Posterior cingulate gyrus (tissue), 11 donors: ENCODE measurements around the gene CD74.

ENCODE experiments used
- DNase-seq, 10 donors: peaks; one replicate each; pipeline versions ENCODE4 v3.0.0 to v3.0.0-alpha.2; 2020 to 2021; ENCODE audit warnings: mixed read lengths in 3 of 10
- intact Hi-C: fragments of 100-400 bp; cut with DNase I; formaldehyde crosslinking; loops from one replicate; pipeline ENCODE4 v1.15.1; 2023

The CD74 gene

DNA sequence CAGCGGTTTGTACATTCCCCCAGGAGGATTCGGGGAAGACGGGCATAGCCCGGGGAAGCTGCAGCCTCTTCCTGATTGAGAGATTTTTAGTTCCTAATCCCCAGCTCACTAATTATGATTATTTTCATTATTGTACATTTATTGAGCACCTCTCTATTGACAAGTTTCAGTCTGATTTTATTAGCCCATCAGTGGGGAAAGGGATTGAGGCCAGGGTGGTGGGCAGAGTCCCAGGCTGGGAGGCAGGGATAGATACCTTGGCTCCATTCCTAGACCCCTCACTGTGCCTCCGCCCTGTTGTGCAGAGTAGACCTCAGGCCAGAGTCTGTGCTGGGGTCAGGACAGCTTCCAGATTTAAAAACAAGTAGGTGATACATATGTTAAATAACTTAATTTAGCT is 28.0 kb downstream of the CD74 start:
- intact Hi-C loops = no loop called here
- peak in 2 of 10 donors; percentile 30 to 59 for DNase-seq

DNA sequence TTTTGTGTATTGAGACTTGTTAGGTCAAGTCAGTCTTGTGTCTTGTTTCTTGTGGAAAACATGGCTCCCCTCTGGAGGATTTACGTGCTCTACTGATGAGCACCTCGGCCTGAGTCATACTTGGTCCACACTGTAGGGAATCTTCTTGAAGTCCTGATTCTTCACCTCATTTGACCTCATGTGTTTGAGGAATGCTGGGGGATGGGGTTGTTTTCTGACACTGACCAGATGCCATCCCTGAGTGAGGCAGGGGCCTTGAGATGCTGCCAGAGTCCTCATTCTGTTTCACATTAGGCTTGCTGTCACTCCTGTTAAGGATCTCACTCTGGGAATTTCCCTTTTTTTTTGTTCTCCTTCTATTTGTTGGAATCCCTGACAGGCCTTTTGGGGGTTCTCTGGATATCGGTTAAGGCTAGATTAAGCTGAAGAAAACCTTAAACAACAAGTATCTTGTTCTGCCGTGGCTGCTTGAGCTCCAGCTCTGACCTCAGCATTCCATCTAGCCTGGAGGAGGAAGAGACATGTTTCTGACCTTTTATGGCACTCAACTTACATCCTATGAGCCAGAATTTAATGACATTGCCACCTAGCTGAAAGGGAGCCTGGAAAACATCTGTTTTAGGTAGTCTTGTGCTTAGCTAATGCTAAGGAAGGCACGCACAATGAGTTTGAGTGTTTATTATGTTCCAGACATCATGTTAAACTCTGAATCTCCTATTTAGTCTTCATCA is 34.6 kb downstream of the CD74 start:
- DNase-seq = no peak
- intact Hi-C loops = no loop called here

DNA sequence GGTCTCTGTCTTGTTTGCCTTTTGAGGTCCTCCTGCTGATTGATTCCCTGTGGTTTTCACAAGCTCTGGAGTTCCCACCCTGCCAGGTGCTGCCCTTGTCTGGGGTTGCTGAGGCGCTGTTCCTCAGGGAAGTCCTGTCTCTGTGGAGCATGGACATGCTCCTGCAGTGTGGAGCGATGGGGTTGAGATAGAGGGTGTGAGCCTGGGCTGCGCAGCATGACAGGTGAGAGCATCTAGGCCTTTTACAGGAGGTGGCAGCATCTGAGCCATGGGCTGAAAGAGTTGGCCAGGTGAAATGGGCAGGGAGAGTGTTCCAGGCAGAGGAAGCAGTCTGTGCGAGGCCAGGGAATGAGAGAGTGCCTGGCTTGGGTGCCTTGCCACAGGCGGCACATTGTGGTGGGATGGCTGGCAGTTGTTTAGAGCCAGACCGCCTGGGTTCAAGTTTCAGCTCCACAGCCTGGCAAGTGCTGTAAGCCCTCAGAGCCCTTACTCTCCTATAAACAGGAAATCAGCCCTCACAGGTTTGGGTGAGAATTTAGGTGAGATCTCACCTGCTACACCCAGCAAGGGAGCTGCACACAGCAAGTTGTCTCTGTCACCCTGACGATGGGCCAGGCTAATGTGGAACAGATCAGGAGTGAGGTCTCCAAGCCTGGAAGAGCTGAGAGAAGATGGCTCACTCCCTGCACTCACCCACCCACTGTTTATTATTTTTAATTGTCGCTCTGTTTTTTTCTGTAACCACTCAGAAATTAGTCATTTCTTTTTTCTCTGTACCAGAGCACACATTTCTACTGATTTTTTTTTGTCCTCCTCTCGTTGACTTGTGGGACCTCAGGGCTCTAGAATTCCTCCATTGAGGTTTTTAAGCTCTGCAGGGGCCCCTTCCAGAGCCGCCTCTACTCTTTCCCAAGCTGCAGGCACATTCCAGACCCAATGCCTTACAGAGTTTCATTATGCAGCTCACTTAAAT is 35.6 kb downstream of the CD74 start:
- no peak for DNase-seq
- intact Hi-C loops = no loop called here

DNA sequence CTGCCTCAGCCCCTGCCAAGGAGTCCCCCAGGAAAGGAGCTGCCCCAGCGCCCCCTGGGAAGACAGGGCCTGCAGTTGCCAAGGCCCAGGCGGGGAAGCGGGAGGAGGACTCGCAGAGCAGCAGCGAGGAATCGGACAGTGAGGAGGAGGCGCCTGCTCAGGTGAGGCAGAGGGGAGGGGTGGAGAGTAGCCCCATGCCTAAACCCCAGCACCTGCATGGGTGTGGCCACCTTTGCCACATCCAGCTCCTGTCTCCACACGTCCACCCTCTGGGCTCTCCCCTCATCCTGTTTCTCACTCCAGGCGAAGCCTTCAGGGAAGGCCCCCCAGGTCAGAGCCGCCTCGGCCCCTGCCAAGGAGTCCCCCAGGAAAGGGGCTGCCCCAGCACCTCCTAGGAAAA is 38.1 kb downstream of the CD74 start:
- intact Hi-C loops = no loop called here
- peak in 1 of 10 donors; percentile 78 for DNase-seq

DNA sequence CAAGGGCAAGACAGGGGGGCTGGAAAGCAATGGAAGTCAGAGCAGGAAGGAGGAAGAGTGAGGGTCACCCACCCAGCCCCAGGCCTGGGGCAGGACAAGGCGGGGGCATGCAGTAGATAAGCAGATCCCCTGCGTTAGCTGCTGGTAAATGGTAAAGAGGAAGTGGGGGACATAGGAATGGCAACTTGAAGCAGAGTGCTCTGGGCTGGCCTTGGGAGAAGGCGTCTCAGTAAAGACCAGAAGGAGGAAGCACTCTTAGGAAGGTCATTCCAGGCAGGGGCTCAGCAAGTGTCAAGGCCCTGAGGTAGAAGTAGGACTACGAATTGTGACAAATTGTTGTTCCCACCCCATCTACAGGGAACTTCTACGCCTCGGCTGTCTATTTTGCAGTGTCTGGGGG is 40.1 kb downstream of the CD74 start:
- intact Hi-C loops = no loop called here
- DNase-seq = peak in 1 of 10 donors; percentile 36

DNA sequence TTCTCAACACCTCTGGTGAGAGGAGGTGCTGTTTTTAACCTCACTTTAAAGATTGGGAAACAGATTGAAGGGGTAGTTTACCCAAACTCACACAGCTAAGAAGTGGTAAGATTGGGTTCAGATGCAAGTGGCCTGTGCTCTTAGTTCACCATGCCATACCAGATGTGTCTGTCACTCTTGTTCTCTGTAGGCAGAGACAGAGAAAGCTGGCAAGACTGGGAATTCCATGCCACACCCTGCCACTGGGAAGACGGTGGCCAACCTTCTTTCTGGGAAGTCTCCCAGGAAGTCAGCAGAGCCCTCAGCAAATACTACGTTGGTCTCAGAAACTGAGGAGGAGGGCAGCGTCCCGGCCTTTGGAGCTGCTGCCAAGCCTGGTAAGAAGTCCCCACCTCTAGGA is 44.2 kb downstream of the CD74 start:
- no peak for DNase-seq
- intact Hi-C loops = no loop called here

DNA sequence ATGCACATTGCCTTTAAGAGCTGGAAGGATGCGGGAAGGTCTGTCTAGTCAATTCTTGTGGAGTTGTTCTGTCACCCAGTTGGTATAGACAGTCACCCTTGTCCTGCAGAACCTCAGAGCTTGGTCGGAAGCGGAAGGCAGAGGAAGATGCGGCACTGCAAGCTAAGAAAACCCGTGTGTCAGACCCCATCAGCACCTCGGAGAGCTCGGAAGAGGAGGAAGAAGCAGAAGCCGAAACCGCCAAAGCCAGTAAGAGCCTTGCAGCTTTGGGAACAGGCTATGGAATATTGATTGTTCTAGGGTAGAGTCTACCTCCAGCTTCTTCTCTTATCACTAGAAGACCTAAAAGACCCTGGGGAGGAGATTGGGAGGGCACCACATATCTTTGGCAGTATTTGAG is 48.7 kb downstream of the CD74 start:
- DNase-seq = peak in 1 of 10 donors; percentile 22
- intact Hi-C loops = no loop called here

DNA sequence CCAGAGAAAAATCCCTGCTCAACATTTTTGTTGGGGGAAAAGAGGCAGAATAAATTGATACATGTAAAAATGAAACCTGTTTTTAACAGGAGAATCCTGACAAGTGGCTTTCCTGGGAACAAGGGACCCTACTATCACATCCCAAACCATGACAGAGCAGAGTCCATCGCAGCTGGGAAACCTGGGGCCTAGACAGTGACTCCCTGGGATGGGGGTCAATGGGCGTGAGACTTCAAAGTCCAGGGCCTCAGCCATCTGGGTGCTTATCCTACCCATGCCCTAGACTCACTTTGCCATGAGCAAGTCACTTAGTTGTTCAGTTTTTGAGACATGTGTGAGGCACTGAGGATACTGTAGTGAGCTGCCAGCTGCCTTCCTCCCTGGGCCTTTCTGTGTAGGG is 49.5 kb downstream of the CD74 start:
- intact Hi-C loops = no loop called here
- peak in 1 of 10 donors; percentile 5 for DNase-seq

DNA sequence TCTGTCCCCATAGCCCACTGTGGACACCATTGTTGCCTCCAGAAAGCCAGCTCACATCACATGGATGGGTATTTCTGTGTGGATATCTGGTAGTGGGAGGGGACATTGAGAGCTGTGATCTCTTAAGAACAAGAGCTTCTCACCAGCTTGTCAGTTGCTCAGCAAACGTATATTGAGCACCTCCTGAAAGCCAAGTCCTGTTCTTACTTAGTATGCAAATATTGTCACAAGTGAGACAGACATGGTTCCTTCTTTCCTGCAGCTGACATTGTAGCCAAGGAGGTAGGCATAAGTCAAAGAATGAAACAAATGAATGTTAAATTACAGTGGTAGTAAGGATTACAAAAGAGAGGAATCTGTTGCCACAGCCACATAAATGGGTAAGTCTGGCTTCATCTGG is 51.4 kb downstream of the CD74 start:
- DNase-seq = no peak
- intact Hi-C loops = no loop called here

DNA sequence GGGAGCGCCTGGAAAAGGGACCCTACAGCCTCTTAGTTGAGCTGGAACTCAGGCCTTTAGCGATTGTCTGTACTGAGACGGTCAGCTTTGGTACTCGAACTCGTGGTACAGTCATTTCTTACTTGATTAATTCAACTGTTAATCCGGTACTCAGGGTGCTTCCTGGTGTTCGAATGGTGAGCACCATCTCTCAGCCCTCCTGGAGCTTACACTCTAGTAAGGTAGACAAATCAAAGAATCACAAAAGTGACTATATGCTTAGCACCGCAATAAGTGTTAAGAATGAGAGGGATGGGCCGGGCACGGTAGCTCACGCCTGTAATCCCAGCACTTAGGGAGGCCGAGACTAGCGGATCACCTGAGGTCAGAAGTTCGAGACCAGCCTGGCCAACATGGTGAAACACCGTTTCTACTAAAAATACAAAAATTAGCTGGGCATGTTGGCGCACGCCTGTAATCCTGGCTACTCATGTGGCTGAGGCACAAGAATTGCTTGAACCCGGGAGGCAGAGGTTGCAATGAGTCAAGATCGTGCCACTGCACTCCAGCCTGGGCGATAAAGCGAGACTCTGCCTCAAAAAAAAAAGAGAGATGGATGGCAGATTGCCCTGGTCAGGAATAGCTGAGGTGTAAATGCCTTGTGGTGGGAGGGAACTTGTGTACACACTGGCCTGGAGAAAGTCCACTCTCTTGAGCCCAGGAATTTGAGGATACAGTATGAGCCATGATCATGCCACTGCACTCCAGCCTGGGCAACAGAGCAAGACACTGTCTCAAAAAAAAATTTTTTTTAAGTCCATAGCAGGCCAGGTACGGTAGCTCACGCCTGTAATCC is 54.2 kb downstream of the CD74 start:
- intact Hi-C loops = loop anchor here (5.0 kb wide), 1 partner anchor 79 kb away; no protein-coding TSS in a partner anchor

DNA sequence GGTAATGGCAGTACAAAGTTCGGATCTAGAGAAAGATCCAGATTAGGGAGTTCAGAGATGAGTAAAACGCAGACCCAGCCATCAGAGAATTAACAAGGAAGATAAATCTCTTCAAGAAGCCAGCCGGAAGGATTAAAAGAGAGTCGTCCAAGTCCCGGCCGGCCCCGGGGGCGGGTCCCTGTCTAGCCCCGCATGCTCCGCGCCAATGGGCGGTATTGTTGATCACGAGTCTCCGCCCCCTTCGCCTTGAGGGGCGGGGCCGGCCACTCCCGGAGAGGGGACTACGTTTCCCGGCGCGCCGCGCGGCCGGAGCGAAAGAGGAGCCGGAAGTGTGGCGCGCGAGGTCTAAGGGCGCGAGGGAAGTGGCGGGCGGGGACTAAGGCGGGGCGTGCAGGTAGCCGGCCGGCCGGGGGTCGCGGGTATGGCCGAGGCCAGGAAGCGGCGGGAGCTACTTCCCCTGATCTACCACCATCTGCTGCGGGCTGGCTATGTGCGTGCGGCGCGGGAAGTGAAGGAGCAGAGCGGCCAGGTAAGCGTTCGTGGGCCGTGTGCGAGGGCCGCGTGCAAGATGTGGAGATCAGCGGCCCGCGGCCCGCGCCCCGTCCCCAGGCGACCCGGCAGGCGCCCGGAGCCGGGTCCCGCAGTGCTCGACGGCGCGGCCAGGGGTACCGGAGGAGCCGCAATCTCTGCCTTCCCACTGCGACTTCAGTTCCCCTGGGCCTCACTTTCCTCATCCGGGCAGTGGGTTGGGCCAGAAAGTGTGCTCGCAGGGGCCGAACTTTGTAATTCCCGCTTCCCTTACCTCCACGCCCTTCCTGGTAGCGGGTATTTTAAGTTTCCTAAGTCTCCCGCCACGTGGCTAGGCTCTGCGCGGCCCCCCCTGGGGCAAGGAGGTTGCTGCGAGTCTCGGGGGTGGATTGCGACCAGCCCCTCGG is 55.1 kb downstream of the CD74 start, which contains the start of gene TCOF1:
TSS of gene TCOF1 (plus strand) at position 372 of the 935 bp plus-strand sequence. CDS start at position 422, 50 bp downstream.
- DNase-seq = peak; percentile 94 to 100 (median 98)
- intact Hi-C loops = loop anchor here (5.0 kb wide), 1 partner anchor 80 kb away; no protein-coding TSS in a partner anchor

More for the DNA sequence above, 54.2 kb downstream of the CD74 start:
- DNase-seq = peak in 1 of 10 donors; percentile 43

DNA sequence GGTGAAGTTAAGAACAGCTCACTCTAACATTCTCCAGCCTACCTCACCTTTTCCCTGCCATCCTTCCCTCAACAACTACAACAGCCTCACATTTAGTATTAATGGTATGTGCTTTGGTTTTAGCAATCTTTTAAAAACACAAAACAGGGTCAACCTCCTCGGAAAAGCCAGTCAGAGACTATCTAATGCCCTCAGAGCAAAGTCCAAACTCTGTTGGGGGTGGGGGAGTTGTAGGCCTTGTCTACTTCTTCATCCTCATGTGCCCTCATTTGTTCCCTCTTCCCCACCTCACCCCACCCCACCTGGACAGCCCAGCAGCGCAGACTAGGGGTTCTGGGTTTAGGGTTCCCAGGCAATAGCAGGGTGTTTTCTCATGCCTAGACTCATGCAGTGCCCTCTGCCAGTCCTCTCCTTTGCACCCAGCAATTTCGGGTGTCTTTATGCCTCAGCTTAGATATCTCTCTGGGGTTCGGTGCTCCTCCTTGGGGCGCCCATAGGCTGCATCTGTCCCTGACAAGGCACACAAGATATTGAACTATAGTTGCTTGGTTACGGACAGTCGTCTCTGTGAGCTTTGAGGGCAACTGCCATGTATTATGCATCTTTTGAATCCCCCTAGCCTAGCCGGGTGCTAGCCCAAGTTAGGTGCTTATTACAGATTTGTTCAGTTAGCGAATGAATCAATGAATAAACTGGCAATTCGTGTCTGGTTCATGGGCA is 56.0 kb downstream of the CD74 start:
- intact Hi-C loops = loop anchor here (5.0 kb wide), 1 partner anchor 81 kb away; no protein-coding TSS in a partner anchor
- DNase-seq = peak in 1 of 10 donors; percentile 39

DNA sequence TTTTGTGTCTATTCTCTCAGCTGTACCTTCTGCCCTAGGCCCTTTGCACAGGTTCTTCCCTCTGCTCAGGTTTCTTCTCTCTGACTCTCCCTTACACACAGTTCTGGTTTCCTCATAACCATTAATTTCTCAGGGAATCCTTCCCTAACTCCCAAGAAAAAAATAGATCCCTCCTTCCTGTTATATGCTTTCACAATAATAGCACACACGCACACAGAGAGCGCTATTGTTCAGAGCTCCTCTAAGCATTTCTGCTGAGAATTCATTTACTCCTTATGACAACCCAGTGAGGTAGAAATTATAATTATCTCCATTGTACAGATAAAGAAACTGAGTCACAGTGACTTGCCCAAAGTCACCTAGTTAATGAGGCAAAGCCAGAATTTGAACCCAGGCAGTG is 56.9 kb downstream of the CD74 start:
- no peak for DNase-seq
- intact Hi-C loops = loop anchor here (5.0 kb wide), 1 partner anchor 82 kb away; no protein-coding TSS in a partner anchor

DNA sequence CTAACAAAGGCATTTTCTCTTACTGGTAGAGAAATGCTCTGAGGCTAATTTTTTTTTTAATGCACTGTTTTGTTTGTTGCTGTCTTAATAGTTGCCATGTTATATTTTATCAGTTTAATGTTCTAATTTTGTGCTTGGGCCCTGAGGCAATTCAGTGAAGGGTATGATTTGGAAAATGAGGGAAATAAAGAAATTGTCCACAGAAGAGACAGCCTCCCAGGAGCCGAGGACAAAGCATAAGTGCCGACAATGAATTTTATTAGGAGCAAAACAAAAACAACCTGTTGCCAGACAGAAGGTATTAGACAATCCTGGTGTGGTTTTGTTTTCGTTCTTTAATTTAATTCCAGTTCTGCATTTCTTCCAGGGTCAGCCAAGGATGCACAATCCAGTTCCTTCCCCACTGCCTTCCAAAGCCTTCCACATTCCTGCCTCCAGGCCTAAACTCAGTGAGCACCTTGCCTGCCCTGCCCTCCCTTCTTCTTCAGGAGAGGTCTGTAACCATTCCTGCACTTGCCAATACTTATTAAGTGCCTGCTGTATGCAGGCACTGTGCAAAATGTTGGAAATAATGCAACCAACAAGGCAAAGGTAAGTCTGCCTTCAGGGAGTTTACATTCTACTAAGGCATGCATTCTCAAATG is 59.6 kb downstream of the CD74 start:
- intact Hi-C loops = loop anchor here (5.0 kb wide), 1 partner anchor 61 kb away; no protein-coding TSS in a partner anchor
- peak in 1 of 10 donors; percentile 12 for DNase-seq

DNA sequence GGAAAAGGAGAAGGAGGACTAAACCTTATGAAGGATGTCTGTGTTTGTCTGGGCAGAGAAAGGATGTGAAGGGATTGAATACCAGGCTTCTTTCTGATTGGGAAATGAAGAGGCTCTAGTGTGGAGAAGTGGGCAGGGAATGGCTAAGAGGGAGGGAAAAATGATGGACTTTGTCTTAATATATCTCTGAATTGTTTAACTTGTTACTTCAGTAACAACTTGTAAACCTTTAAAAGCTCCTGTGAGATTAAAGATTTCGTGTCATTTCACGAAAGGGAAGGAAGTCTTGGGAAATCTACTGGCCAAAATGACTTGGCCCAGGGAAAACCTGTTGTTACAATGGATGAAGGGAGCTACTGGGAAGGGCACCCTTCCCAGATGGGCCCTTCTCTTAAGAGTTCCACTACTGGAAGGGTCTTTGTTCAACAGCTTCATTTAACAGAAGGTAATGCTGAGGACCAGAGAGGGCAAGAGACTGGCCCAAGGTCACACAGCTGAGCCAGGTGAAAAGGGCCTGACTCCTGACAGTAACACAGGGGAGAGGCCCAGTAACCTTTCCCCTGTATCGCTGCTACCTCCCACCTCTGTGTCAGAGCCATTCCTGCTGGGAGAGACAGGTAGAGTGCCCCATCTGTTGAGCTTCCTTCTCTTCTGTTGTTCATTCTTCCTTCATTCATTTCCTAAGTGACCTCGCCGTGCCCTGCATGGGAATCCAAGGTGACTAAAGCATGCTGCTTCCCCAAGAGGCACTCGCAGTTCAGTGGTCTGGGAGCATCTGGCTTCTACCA is 60.3 kb downstream of the CD74 start:
- DNase-seq = peak in 1 of 10 donors; percentile 24
- intact Hi-C loops = loop anchor here (5.0 kb wide), 1 partner anchor 60 kb away; no protein-coding TSS in a partner anchor
